ENCODE measurements around the gene KCNG1. TPM values are rescaled to one million over a fixed set of nuclear protein-coding genes. Genes with fewer than 3 reads are reported as not detected.

Gene KCNG1
- total RNA-seq, 1 donor from 2014 or later, result 5.8 TPM

DNA sequence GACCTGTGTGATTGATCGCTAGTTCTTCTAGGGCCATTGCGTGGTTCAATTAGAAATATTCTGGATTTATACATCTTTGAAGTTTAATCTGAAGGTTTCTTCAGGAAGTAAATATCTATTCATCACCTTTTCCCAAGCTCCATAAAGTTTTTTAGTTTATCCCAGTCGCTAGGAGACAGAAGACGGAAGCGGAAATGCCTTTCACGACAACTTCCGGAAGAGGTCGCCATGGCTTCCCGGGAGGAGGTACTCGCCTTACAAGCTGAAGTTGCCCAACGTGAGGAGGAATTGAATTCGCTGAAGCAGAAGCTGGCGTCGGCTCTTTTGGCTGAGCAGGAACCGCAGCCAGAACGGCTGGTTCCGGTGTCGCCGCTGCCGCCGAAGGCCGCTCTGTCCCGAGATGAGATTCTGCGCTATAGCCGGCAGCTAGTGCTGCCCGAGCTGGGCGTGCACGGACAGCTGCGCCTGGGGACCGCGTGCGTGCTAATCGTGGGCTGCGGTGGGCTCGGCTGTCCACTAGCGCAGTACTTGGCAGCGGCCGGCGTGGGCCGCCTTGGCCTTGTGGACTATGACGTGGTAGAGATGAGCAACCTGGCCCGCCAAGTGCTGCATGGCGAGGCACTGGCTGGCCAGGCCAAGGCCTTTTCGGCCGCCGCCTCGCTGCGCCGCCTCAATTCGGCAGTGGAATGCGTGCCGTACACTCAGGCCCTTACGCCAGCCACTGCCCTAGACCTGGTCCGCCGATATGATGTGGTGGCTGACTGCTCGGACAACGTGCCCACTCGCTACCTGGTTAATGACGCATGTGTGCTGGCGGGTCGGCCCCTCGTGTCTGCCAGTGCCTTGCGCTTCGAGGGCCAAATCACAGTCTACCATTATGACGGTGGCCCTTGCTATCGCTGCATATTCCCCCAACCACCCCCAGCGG lies 64.0 kb downstream of the KCNG1 start, which contains the start of gene MOCS3:
Gene MOCS3 (plus strand): TSS at position 204 of the 928 bp plus-strand sequence. CDS start 25 bp downstream, at position 229.
- H3K36me3 Mint-ChIP-seq (ENCODE audit: low read depth), result peaks cover 4% of the 10 kb centered on the region
- no peak for DNase-seq (ENCODE audit: low read depth, low spot score)
- H3K27me3 Mint-ChIP-seq (ENCODE audit: low read depth), result no peaks in the 10 kb centered on the region
- H3K27ac Mint-ChIP-seq (ENCODE audit: unreplicated experiment), result peak within 1 kb of the TSS; percentile 100
- peak within 1 kb of the TSS; percentile 95 for H3K4me3 Mint-ChIP-seq
- H3K9me3 Mint-ChIP-seq, result no peaks in the 10 kb centered on the region
- TF ChIP-seq CTCF (conservative IDR thresholded peaks at IDR 0.05), result no peak
- peaks cover 42% of the 10 kb centered on the region for H3K4me1 Mint-ChIP-seq

GRCh38 chr20:50957798-50958614 lies 64.9 kb downstream of the KCNG1 start, which contains the start of gene DPM1:
Gene DPM1 (minus strand): TSS chr20:50958532. CDS start chr20:50958523, 9 bp downstream.
- H3K27ac Mint-ChIP-seq (ENCODE audit: unreplicated experiment), result peak within 1 kb of the TSS; percentile 100
- H3K9me3 Mint-ChIP-seq, result no peaks in the 10 kb centered on the region
- peak within 1 kb of the TSS; percentile 95 for H3K4me3 Mint-ChIP-seq
- peaks cover 42% of the 10 kb centered on the region for H3K4me1 Mint-ChIP-seq
- peaks cover 4% of the 10 kb centered on the region for H3K36me3 Mint-ChIP-seq (ENCODE audit: low read depth)
- no peaks in the 10 kb centered on the region for H3K27me3 Mint-ChIP-seq (ENCODE audit: low read depth)
- DNase-seq (ENCODE audit: low read depth, low spot score), result peak; percentile 84
- TF ChIP-seq CTCF (conservative IDR thresholded peaks at IDR 0.05), result no peak

- Mint-ChIP-seq H3K27me3 (ENCODE audit: low read depth) (no peaks in the 10 kb centered on the region), H3K36me3 (ENCODE audit: low read depth) (peaks cover 3% of the 10 kb centered on the region), H3K4me3 (peak overlapping the region; percentile 95), H3K27ac (ENCODE audit: unreplicated experiment) (peak overlapping the region; percentile 100), H3K9me3 (no peaks in the 10 kb centered on the region), H3K4me1 (peaks cover 42% of the 10 kb centered on the region)
- no peak for TF ChIP-seq CTCF (conservative IDR thresholded peaks at IDR 0.05)
- no peak for DNase-seq (ENCODE audit: low read depth, low spot score)
Measured at GRCh38 chr20:50957276-50957675, 65.6 kb downstream of the KCNG1 start.

- H3K4me3 Mint-ChIP-seq, result no peak overlapping the region
- no peaks in the 10 kb centered on the region for H3K9me3 Mint-ChIP-seq
- H3K27ac Mint-ChIP-seq (ENCODE audit: unreplicated experiment), result no peak overlapping the region
- peaks cover 4% of the 10 kb centered on the region for H3K36me3 Mint-ChIP-seq (ENCODE audit: low read depth)
- no peaks in the 10 kb centered on the region for H3K27me3 Mint-ChIP-seq (ENCODE audit: low read depth)
- DNase-seq (ENCODE audit: low read depth, low spot score), result no peak
- peaks cover 26% of the 10 kb centered on the region for H3K4me1 Mint-ChIP-seq
- TF ChIP-seq CTCF (conservative IDR thresholded peaks at IDR 0.05), result no peak
Measured at GRCh38 chr20:50953821-50954220, 69.1 kb downstream of the KCNG1 start.

Other genes with a start within 250 kb of the KCNG1 start
- 7.3 and 9.0 TPM in 2 replicates for gene BCAS4, start 228.0 kb downstream of the KCNG1 start, total RNA-seq
- 132 and 140 TPM in 2 replicates for gene ADNP, start 91.7 kb downstream of the KCNG1 start, total RNA-seq
- 42.9 and 48.3 TPM in 2 replicates for gene DPM1, start 64.6 kb downstream of the KCNG1 start, total RNA-seq
- gene MOCS3, start 64.3 kb downstream of the KCNG1 start, total RNA-seq, result 6.1 and 6.5 TPM in 2 replicates